ENCODE measurements around the gene OR10AD1.

- no peak for TF ChIP-seq POLR2AphosphoS5 (IDR thresholded peaks at IDR 0.05)
- no peak for TF ChIP-seq CTCF (IDR thresholded peaks at IDR 0.05)
- TF ChIP-seq POLR2A (IDR thresholded peaks at IDR 0.05): no peak
Observed at GRCh38 chr12:48201516-48201915, 1.6 kb downstream of the OR10AD1 start.

Data from breast epithelium (tissue), 3 donors.